GM10266 (cell line): ENCODE data around the gene KLF9.

Source experiments
- DNase-seq: peaks from one replicate; pipeline ENCODE4 v3.0.0; 2012; ENCODE audit errors: extremely low spot score
- TF ChIP-seq, protein P1 (sequence below): IDR thresholded peaks from 2 replicates; pipeline ENCODE4 v1.5.1; 2012; ENCODE audit warnings: mild to moderate bottlenecking, low read depth; ENCODE audit not compliant: control insufficient read depth, insufficient read depth; ENCODE audit errors: missing control alignments

Gene KLF9

DNA sequence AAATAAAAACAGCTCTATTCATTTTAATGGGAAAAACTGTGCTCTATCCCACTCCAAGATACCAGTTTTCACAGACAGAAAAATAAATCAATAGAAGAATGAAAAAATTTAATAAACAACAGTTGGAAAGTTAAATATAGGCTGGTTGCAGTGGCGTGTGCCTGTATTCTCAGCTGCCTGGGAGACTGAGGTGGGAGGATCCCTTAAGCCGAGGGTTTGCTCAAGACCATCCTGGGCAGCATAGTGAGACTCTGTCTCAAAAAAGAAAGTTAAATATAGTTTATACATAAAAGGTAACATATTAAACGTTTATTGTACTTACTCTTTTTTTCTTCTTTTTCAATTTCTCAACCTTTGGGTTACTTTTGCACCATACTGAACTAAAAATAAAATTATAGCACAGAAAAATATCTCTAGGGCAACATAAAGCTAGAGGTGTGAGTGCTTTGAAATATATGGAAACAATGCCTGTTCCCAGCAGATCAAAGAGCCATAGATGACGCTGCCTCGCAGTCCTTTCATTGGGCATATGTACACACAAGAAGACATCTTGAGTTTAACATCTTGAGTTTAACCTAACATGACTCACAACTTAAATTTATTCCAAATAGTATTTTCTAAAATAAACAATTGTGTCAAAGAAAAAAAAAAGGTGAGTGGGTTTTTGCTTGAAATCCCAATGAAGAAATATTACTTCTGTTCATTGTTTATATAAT, 25.7 kb upstream of the KLF9 start:
- TF ChIP-seq, protein P1, sequence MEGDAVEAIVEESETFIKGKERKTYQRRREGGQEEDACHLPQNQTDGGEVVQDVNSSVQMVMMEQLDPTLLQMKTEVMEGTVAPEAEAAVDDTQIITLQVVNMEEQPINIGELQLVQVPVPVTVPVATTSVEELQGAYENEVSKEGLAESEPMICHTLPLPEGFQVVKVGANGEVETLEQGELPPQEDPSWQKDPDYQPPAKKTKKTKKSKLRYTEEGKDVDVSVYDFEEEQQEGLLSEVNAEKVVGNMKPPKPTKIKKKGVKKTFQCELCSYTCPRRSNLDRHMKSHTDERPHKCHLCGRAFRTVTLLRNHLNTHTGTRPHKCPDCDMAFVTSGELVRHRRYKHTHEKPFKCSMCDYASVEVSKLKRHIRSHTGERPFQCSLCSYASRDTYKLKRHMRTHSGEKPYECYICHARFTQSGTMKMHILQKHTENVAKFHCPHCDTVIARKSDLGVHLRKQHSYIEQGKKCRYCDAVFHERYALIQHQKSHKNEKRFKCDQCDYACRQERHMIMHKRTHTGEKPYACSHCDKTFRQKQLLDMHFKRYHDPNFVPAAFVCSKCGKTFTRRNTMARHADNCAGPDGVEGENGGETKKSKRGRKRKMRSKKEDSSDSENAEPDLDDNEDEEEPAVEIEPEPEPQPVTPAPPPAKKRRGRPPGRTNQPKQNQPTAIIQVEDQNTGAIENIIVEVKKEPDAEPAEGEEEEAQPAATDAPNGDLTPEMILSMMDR = no peak
- DNase-seq = no peak

DNA sequence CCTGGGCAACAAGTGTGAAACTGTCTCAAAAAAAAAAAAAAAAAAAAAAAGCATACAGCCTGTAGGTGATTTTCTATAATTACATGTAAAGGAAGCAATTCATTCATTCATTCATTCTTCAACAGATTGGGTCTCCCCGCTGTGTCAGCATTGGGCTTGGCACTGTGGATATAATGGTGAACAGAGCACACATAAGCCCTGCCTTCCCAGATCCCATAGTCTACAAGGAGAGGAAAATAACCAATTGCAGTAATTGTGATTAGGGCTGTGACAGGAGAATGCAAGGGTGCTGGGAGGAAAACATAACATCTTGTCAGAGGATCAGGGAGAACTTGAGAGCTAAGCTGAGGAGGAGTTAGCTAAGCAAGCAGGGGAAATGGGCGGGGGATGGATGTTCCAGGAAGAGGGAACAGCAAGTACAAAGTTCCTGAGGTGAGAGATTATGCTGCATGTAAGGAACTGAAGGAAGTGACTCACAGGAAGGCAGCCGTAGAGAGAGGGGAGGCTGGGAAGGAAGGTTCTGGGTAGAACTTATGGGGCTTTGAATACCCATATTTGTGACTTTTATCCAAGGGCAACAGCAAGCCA, 24.0 kb upstream of the KLF9 start:
- TF ChIP-seq, protein P1 = no peak
- DNase-seq = no peak

DNA sequence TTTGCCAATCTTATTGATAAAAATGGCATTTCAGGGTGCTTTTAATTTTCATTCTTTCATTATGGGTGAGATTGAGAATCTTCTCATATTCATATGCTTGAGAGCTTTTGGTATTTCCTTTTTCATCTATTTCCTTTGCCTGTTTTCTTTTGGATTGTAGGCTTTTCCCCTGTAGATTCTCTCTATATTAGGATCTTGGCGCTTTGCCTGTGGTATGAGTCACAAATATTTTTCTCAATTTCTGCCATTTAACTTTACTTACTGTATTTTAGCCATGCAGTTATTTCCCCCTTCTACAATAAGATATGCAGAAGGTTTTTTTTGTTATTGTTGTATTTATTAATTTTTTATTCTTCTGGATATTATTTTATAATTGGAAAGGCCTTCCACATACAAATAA, 21.5 kb upstream of the KLF9 start:
- no peak for DNase-seq
- TF ChIP-seq, protein P1 = no peak

DNA sequence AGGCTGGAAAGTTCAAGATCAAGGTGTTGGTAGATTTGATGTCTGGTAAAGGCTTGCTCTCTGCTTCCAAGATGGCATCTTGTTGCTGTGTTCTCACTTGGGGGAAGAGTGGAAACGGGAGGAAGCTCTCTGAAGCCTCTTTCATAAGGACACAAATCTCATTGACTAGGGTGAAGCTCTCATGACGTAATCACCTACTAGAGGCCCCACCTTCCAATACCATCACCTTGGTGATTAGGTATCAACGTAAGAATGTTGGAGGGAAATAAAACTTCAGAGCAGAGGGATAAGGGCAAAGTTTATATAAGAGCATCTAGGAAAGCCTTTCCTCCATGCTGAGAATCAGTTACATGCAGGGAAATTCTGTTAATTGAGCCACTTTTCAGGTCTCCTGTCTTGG, 15.4 kb upstream of the KLF9 start:
- TF ChIP-seq, protein P1 = no peak
- DNase-seq = no peak

DNA sequence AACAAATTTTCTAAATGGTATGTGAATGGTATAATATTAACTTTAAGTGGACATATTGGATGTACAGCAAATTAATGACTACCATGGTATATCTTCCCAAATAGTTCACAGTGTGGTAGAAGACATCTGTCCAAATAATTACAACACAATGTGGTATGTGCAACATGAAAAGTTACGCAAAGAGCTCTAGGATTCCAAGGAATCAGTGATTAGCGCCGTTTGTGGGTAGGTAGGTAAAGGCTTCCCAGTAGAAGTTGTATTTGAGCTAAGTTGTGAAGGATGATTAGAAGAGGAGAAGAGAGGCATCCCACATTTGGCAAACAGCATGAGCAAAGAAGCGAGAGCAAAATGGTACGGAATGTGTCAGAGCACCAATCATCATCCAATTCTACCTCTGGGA, 14.3 kb upstream of the KLF9 start:
- DNase-seq = no peak
- TF ChIP-seq, protein P1 = no peak

DNA sequence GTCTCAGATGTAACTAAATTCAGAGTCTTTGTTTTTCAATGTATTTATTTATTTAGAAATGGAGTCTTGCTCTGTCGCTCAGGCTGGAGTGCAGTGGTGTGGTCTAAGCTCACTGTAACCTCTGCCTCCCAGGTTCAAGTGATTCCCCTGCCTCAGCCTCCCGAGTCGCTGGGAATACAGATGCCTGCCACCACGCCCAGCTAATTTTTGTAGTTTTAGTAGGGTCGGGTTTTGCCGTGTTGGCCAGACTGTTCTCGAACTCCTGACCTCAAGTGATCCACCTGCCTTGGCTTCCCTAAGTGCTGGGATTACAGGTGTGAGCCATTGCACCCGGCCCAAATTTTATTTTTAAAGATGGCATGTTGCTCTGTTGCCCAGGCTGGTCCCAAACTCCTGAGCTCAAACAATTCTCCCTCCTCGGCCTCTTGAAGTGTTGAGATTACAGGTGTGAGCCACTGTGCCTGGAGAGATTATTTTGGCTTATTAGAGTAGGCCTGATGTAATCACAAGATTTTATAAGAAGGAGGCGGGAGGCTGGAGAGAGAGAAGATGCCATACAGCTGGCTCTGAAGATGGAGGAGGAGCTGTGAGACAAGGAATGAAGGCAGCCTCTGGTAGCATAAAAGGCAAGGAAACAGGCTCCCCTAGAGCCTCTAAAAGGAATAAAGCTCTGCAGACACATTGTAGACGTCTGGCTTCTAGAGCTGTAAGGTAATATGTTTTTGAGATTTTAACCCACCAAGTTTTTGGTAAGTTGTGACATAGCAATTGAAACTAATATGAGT, 12.9 kb upstream of the KLF9 start:
- DNase-seq = no peak
- TF ChIP-seq, protein P1 = no peak

DNA sequence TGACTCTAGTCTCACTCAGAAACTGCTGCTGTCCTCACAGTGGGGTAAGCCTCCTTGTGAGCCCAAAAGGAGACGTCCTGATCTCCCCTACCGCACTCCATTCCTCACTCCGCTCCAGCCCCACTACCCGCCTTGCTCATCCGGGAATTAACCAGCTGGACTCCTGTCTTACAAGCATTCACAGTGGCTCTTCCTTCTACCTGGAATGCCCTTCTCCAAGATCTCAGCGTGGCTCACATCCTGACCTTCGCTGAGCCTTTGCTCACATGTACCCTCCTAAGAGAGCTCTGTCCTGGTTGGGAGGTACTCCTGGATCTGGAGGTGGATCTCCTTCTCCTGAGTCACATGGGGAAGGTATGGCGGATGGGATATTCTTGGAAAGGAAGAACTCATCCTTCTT, 10.7 kb upstream of the KLF9 start:
- no peak for DNase-seq
- TF ChIP-seq, protein P1 = no peak
